ENCODE measurements around the gene DNAI1. TPM values are rescaled to one million over a fixed set of nuclear protein-coding genes. Genes with fewer than 3 reads are reported as not detected.

DNAI1 gene
- total and polyA plus RNA-seq, 9 donors = 0.13 to 0.29 (median 0.22) TPM; not detected in 5

DNA sequence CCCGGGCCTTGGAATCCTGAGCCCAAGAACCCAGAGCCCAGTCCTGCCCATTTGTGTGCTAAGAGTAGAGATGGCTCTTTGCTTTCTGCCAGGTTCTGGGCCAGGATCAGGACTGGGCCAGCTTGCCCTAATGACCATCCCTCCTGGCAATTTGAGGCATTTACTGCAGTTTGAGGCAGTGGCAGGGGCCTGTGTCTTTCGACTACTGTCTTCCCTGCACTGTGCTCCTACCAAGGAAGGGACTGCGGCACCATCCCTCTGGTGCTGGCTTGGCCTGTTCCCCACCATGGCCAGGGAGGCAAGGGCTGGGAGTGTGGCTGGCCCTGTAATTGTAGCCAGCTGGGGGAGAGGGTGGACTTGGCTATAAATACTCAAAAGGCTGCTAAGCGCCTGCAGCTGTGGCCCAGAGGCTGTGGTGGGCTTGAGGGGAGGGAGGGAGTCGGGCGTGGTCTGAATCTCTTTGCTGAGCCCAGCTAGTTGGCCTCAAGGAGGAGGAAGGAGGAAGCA lies 59.6 kb downstream of the DNAI1 start:
- H3K36me3 ChIP-seq (ENCODE audit: control insufficient read depth, insufficient read depth, low read length) = no peaks in the 10 kb centered on the region
- peaks cover 48% of the 10 kb centered on the region for H3K4me1 ChIP-seq (ENCODE audit: control insufficient read depth, insufficient read depth, low read length)
- peak overlapping the region; percentile 55 for H3K27ac ChIP-seq (ENCODE audit: low read length)
- H3K9me3 ChIP-seq (replicated peaks; ENCODE audit: control insufficient read depth, low read depth, low read length) = no peaks in the 10 kb centered on the region
- WGBS (ENCODE audit: insufficient coverage) = 31% methylated on average over 4 of the region's 6 CpGs
- peaks cover 12% of the 10 kb centered on the region for H3K27me3 ChIP-seq (ENCODE audit: control insufficient read depth, insufficient read depth, low read length)
- H3K4me3 ChIP-seq (ENCODE audit: low read length) = no peak overlapping the region
- DNase-seq = peak; percentile 81

- peaks cover 46% of the 10 kb centered on the region for H3K4me1 ChIP-seq (ENCODE audit: control insufficient read depth, insufficient read depth, low read length)
- H3K27me3 ChIP-seq (ENCODE audit: control insufficient read depth, insufficient read depth, low read length) = peaks cover 19% of the 10 kb centered on the region
- no peaks in the 10 kb centered on the region for H3K9me3 ChIP-seq (replicated peaks; ENCODE audit: control insufficient read depth, low read depth, low read length)
- no CpG with 5 or more reads among the region's 2 CpGs for WGBS (ENCODE audit: insufficient coverage)
- no peaks in the 10 kb centered on the region for H3K36me3 ChIP-seq (ENCODE audit: control insufficient read depth, insufficient read depth, low read length)
- H3K4me3 ChIP-seq (ENCODE audit: low read length) = no peak overlapping the region
- no peak for DNase-seq
- H3K27ac ChIP-seq (ENCODE audit: low read length) = no peak overlapping the region
Observed at GRCh38 chr9:34518896-34519295, 60.3 kb downstream of the DNAI1 start.

DNA sequence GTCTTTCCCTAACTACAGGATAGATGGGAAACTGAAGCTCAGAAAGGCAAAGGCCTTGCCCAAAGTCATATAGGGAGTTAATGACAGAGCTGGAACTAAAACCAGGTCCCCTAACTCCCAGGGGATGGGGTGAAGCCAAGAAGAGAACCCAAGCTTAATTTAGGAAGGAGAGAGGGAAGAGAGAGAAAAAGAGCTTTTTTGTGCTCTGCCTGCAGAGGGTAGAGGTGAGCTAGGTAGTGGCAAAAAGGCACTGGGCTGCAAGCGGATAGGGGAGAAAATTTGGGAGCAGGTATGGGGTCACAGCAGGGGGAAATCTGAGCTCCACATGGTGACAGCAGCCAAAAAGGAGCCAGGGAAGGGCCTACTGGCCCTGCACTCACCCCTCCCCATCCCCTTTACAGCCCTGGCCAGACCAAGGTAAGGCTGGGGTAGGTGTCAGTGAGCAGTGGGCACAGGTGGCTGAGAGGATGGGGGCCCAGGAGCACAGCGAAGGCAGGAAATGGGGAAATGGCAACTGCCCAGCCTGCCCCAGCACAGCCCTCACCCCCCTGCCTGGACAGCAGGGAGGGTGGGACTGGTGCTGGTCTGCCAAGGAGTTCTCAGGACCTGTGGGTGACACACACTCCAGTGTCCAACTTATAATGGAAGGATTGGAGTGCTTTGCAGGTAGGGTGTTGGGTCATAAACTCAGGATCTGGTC lies 60.9 kb downstream of the DNAI1 start:
- Histone ChIP-seq H3K27ac (ENCODE audit: low read length) (no peak overlapping the region), H3K9me3 (replicated peaks; ENCODE audit: control insufficient read depth, low read depth, low read length) (no peaks in the 10 kb centered on the region), H3K36me3 (ENCODE audit: control insufficient read depth, insufficient read depth, low read length) (no peaks in the 10 kb centered on the region), H3K27me3 (ENCODE audit: control insufficient read depth, insufficient read depth, low read length) (peaks cover 22% of the 10 kb centered on the region), H3K4me3 (ENCODE audit: low read length) (no peak overlapping the region), H3K4me1 (ENCODE audit: control insufficient read depth, insufficient read depth, low read length) (peaks cover 43% of the 10 kb centered on the region)
- no peak for DNase-seq
- WGBS (ENCODE audit: insufficient coverage) = 73% methylated on average over 2 of the region's 2 CpGs

- H3K4me1 ChIP-seq (ENCODE audit: control insufficient read depth, insufficient read depth, low read length) = peaks cover 43% of the 10 kb centered on the region
- H3K27ac ChIP-seq (ENCODE audit: low read length) = no peak overlapping the region
- H3K27me3 ChIP-seq (ENCODE audit: control insufficient read depth, insufficient read depth, low read length) = peaks cover 24% of the 10 kb centered on the region
- no peaks in the 10 kb centered on the region for H3K9me3 ChIP-seq (replicated peaks; ENCODE audit: control insufficient read depth, low read depth, low read length)
- H3K4me3 ChIP-seq (ENCODE audit: low read length) = no peak overlapping the region
- WGBS (ENCODE audit: insufficient coverage) = 20% methylated on average over 1 of the region's 6 CpGs
- H3K36me3 ChIP-seq (ENCODE audit: control insufficient read depth, insufficient read depth, low read length) = no peaks in the 10 kb centered on the region
- DNase-seq = no peak
Observed at GRCh38 chr9:34520096-34520495, 61.5 kb downstream of the DNAI1 start.

- Histone ChIP-seq H3K27me3 (ENCODE audit: control insufficient read depth, insufficient read depth, low read length) (peaks cover 29% of the 10 kb centered on the region), H3K27ac (ENCODE audit: low read length) (no peak overlapping the region), H3K4me3 (ENCODE audit: low read length) (no peak overlapping the region), H3K36me3 (ENCODE audit: control insufficient read depth, insufficient read depth, low read length) (no peaks in the 10 kb centered on the region), H3K9me3 (replicated peaks; ENCODE audit: control insufficient read depth, low read depth, low read length) (no peaks in the 10 kb centered on the region), H3K4me1 (ENCODE audit: control insufficient read depth, insufficient read depth, low read length) (peaks cover 43% of the 10 kb centered on the region)
- DNase-seq = no peak
- 76% methylated on average over 6 of the region's 6 CpGs for WGBS (ENCODE audit: insufficient coverage)
Observed at GRCh38 chr9:34520505-34521385, 62.1 kb downstream of the DNAI1 start.

DNA sequence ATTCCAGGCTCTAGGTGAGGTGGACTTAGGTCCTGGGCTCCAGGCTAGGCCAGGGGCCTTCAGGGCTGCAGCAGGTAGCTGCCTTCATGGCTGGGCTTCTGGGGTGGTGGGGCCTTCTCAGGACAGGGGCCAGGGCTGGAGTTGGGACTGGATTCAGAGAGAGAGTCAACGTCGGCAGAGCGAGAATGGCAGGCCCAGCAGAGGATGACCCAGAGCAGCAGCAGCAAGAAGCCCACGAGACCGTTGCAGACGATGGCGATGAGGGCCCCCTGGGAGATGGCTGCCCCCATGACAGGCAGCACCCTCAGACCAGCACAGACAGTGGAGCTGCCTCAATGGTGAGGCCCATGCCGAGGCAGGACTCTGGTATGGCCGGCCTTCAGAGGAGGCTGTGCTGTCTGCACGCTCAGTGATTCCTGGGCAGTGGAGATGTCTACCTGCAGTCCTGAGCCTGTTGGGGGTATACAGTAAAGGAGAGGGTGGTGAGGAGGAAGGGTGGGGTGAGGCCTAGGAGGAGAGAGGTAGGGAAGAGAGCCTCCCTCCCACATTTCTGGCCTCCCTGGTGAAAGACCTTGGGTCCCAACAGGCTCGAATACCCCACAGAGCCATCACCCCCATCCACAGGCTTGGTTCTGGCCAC lies 62.9 kb downstream of the DNAI1 start:
- no peak overlapping the region for H3K27ac ChIP-seq (ENCODE audit: low read length)
- H3K4me3 ChIP-seq (ENCODE audit: low read length) = no peak overlapping the region
- WGBS (ENCODE audit: insufficient coverage) = 94% methylated on average over 9 of the region's 11 CpGs
- peaks cover 32% of the 10 kb centered on the region for H3K27me3 ChIP-seq (ENCODE audit: control insufficient read depth, insufficient read depth, low read length)
- H3K9me3 ChIP-seq (replicated peaks; ENCODE audit: control insufficient read depth, low read depth, low read length) = no peaks in the 10 kb centered on the region
- H3K4me1 ChIP-seq (ENCODE audit: control insufficient read depth, insufficient read depth, low read length) = peaks cover 43% of the 10 kb centered on the region
- H3K36me3 ChIP-seq (ENCODE audit: control insufficient read depth, insufficient read depth, low read length) = no peaks in the 10 kb centered on the region
- DNase-seq = no peak

- peaks cover 32% of the 10 kb centered on the region for H3K27me3 ChIP-seq (ENCODE audit: control insufficient read depth, insufficient read depth, low read length)
- H3K27ac ChIP-seq (ENCODE audit: low read length) = no peak overlapping the region
- peak; percentile 30 for DNase-seq
- H3K4me1 ChIP-seq (ENCODE audit: control insufficient read depth, insufficient read depth, low read length) = peaks cover 43% of the 10 kb centered on the region
- peak overlapping the region; percentile 33 for H3K4me3 ChIP-seq (ENCODE audit: low read length)
- 7% methylated on average over 28 of the region's 31 CpGs for WGBS (ENCODE audit: insufficient coverage)
- no peaks in the 10 kb centered on the region for H3K36me3 ChIP-seq (ENCODE audit: control insufficient read depth, insufficient read depth, low read length)
- H3K9me3 ChIP-seq (replicated peaks; ENCODE audit: control insufficient read depth, low read depth, low read length) = no peaks in the 10 kb centered on the region
Observed at GRCh38 chr9:34522091-34522887, 63.7 kb downstream of the DNAI1 start.

DNA sequence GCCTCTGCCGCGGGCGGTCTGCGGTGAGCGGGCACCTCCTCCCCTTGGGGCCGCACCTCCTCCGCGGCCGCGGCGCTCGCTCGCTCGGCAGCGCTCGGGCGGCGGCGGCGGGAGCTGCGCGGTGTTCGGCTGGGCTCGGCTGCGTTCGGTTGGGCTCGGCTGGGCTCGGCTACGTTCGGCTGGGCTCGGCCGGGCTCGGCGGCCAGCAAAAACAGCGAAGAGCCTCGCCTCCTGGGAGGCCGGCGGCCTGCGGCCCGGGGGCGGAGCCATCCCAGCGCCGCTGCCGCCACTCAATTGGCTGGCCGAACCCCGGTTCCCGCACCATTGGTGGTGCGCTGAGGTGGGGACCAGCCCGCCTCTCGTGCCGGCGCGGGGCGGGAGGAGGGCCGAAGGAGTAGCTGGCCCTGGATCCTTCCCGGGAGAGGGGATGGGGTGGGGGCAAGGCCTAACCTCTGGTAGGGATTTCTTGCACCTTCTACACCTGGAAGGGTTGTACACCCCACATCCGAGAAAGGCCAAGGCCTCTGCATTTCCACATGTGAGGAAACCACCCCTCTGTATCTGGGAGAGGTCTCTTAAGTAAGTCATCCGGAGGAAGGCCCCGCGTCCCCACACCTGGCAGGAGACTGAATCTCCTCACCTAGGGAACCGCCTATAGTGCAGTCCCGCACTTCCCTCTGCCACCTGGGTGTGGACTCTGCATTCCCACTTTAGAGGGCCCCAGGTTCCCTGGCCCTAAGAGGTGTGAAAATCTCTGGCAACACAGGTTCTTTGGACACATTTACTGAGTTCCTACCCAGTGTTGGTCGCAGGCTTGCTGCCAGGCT lies 64.6 kb downstream of the DNAI1 start, which contains the start of gene ENHO:
TSS of gene ENHO (minus strand) at position 20 of the 827 bp plus-strand sequence. CDS start 1,295 bp downstream, outside the sequence.
- H3K27ac ChIP-seq (ENCODE audit: low read length) = no peak within 1 kb of the TSS
- 2% methylated on average over 59 of the region's 63 CpGs for WGBS (ENCODE audit: insufficient coverage)
- peaks cover 34% of the 10 kb centered on the region for H3K4me1 ChIP-seq (ENCODE audit: control insufficient read depth, insufficient read depth, low read length)
- H3K27me3 ChIP-seq (ENCODE audit: control insufficient read depth, insufficient read depth, low read length) = peaks cover 32% of the 10 kb centered on the region
- peak; percentile 95 for DNase-seq
- H3K9me3 ChIP-seq (replicated peaks; ENCODE audit: control insufficient read depth, low read depth, low read length) = no peaks in the 10 kb centered on the region
- H3K36me3 ChIP-seq (ENCODE audit: control insufficient read depth, insufficient read depth, low read length) = no peaks in the 10 kb centered on the region
- H3K4me3 ChIP-seq (ENCODE audit: low read length) = peak within 1 kb of the TSS; percentile 35

GRCh38 chr9:34524349-34524748 lies 65.7 kb downstream of the DNAI1 start:
- Histone ChIP-seq H3K27ac (ENCODE audit: low read length) (no peak overlapping the region), H3K27me3 (ENCODE audit: control insufficient read depth, insufficient read depth, low read length) (peaks cover 32% of the 10 kb centered on the region), H3K4me3 (ENCODE audit: low read length) (no peak overlapping the region), H3K4me1 (ENCODE audit: control insufficient read depth, insufficient read depth, low read length) (peaks cover 24% of the 10 kb centered on the region), H3K36me3 (ENCODE audit: control insufficient read depth, insufficient read depth, low read length) (no peaks in the 10 kb centered on the region), H3K9me3 (replicated peaks; ENCODE audit: control insufficient read depth, low read depth, low read length) (no peaks in the 10 kb centered on the region)
- DNase-seq = no peak
- WGBS (ENCODE audit: insufficient coverage) = 72% methylated on average over 3 of the region's 3 CpGs

Measured in muscle of leg (tissue), 11 donors.